Coronary artery (tissue), 2 donors: Measurements from ENCODE around the gene FADS3.

Experiments used
- DNase-seq: peaks from one replicate; pipeline ENCODE4 v3.0.0-alpha.2; 2017; ENCODE audit warnings: low spot score
- H3K27ac ChIP-seq, 2 donors: fragments of 200-600 bp; sonication (generic); one replicate each; pipeline ENCODE4 v1.5.1; 2016 to 2019
- H3K4me3 ChIP-seq: fragments of 200-600 bp; sonication (generic); 2 replicates; pipeline ENCODE4 v1.5.1; 2016; ENCODE audit warnings: mild to moderate bottlenecking, moderate library complexity
- TF ChIP-seq, protein P1 (sequence below): fragments of 200-600 bp; sonication (generic); IDR thresholded peaks from one replicate; pipeline ENCODE4 v1.5.1; 2019; ENCODE audit warnings: antibody characterized with exemption

The FADS3 gene

DNA sequence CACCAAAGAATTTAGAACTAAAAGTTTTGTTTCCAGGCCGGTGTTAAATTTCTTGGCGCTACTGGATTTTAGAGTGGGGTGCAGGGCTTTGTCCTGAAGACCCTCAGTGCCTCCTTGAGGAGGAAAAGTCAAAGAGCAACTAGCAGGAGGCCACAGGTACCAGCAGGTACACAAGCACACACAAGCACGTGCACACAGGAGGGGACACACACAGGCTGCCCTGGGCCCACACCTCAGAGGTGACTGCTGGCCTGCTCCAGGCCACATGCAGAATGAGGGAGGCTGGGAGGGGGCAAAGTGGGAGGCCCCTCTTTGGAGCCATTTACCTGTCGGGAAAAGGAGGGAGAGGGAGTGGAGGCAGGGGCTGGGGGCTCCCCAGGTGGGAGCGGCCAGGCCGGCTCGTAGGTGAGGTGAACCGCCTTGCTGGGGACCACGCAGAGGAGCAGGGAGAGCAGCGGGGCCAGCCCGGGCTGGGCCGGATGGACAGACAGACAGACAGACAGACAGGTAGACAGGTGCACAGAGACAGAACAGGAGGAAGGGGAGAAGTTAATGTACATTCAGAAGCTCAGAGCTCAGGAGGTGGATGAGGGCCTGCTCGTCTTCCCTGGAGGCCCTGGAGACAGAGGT, 13.8 kb upstream of the FADS3 start:
- no peak for DNase-seq
- Histone ChIP-seq H3K27ac (no peak overlapping the region), H3K4me3 (no peak overlapping the region)
- TF ChIP-seq, protein P1, sequence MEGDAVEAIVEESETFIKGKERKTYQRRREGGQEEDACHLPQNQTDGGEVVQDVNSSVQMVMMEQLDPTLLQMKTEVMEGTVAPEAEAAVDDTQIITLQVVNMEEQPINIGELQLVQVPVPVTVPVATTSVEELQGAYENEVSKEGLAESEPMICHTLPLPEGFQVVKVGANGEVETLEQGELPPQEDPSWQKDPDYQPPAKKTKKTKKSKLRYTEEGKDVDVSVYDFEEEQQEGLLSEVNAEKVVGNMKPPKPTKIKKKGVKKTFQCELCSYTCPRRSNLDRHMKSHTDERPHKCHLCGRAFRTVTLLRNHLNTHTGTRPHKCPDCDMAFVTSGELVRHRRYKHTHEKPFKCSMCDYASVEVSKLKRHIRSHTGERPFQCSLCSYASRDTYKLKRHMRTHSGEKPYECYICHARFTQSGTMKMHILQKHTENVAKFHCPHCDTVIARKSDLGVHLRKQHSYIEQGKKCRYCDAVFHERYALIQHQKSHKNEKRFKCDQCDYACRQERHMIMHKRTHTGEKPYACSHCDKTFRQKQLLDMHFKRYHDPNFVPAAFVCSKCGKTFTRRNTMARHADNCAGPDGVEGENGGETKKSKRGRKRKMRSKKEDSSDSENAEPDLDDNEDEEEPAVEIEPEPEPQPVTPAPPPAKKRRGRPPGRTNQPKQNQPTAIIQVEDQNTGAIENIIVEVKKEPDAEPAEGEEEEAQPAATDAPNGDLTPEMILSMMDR = no peak

DNA sequence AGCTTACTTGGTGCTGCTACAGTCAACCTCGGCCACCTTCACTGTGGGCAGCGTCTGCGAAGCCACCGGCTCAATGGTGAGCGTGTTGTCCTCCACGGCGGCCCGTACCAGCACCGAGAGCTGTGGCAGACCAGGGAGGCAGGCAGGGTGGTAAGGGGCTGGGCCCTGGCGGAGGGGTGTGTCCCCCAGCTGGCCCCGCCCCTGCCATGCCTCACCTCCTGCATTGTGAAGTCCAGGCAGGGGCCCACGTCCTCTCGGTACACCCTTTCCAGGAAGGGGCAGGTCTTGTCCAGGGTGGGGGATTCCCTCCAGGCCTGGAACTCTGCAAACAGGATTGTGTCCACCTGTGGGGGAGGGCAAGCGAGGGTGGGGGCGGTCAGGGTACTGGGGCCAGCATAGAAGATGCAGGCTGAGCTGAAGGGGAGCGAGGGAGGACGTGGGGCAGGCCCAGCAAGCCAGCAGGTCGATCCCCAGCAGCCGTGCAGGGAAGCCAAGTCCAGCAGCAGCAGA, 13.2 kb upstream of the FADS3 start:
- no peak overlapping the region for H3K4me3 ChIP-seq
- no peak for DNase-seq
- H3K27ac ChIP-seq = peak overlapping the region in 1 of 2 donors; percentile 16
- TF ChIP-seq, protein P1 = no peak

GRCh38 chr11:61903845-61904244, 12.5 kb upstream of the FADS3 start:
- DNase-seq = no peak
- Histone ChIP-seq H3K27ac (no peak overlapping the region), H3K4me3 (no peak overlapping the region)
- TF ChIP-seq, protein P1 = no peak

DNA sequence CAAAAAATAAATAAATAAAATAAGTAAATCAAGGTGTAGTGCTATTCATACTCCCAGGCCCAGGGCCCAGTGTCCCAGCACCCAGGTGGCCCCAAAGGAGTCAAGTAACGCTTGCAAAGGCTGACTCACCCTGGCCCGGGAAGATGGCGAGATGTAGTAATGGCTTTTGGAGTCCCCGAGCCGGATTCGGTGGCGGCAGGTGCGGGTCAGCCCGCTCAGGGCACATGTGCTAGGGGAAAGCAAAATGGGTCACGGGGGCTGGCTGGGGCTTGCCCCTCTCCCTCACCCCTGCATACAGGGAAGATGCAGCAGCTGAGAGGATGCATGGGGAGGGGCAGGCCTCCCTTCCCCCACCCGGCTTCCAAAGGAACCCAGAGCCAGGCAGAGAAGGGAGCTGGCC, 11.0 kb upstream of the FADS3 start:
- no peak for DNase-seq
- TF ChIP-seq, protein P1 = no peak
- no peak overlapping the region for H3K27ac ChIP-seq
- H3K4me3 ChIP-seq = no peak overlapping the region

DNA sequence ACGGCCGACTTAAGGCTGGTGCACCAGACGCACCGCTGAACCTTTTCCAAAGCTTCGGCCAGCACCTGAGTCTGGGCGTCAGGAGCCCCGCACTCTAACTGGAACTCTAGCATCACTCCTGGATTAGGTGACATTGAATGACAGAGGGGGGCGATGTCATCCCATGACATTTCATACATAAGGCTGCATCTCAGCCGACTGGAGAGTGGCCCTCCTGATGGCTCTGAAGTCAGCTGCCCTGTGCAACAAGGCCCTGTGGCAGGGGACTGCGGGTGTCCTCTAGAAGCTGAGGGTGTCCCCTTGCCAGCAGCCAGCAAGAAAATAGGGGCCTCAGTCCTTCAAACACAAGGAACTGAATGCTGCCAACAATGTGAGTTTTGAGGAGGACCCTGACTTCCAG, 10.1 kb upstream of the FADS3 start:
- Histone ChIP-seq H3K27ac (no peak overlapping the region), H3K4me3 (no peak overlapping the region)
- no peak for DNase-seq
- TF ChIP-seq, protein P1 = no peak

DNA sequence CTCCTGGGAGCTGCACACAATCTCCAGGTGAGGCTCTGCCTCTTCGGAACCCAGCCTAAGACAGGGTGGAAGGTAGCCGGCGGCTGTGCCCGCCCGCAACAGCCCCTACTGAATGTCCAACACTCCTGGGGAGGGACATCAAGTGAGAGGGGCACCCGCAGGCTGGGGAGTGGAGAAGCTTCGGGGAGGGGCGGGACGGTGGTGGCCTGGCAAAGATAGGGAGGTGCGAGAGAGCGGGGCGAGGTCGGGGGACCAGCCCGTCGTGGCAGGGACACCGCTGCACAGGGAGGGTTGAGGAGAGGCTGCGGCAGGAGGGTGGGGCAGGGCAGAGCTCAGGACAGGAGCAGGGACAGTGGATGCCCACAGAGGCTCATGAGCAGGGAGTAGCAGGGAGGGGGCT, 8.9 kb upstream of the FADS3 start:
- DNase-seq = no peak
- TF ChIP-seq, protein P1 = no peak
- no peak overlapping the region for H3K4me3 ChIP-seq
- no peak overlapping the region for H3K27ac ChIP-seq

DNA sequence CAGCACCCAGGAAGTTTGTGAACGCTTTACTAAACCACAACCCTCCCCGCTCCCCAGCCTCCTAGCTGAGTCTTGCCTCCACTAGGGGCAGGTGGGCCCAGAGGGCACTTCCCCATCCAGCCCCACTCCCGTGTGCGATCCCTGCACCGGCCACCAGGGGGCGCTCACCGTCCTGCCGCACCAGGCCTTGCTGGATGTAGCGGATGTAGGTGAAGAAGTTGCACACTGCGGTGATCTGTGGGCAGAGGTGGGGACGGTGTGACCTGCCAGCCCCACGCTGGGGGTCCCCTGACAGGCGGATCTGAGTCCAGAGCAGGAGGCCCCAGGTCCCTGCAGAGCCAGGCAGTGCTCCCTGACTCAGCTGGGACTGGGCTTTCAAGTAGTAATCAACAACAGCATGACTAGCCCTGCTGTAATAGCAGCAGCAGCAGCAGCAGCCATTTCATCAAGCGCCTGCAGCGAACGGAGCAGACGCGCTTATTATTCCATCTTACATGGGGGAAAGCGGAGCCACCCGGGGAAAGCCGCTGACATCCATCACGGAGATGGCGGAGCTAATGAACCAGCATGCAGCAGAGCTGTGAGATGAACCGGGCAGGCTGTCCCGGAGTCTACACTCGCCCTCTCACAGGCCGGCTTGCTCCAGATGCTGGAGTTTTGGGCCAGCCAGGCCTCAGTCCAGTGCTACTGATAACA, 7.9 kb upstream of the FADS3 start:
- Histone ChIP-seq H3K27ac (peak overlapping the region in 1 of 2 donors; percentile 68), H3K4me3 (no peak overlapping the region)
- DNase-seq = no peak
- TF ChIP-seq, protein P1 = peak; percentile 100
